Ovary (tissue), 3 donors: ENCODE data around the gene SRD5A1.

Experiments used
- EP300 ChIP-seq: sonication (generic); formaldehyde crosslinking; IDR thresholded peaks from one replicate; pipeline ENCODE4 v1.6.1; 2017; ENCODE audit warnings: antibody characterized with exemption
- POLR2A ChIP-seq: fragments of 450-650 bp; IDR thresholded peaks from one replicate; pipeline ENCODE4 v1.6.1; 2017; ENCODE audit warnings: antibody characterized with exemption, mild to moderate bottlenecking, moderate library complexity
- TF ChIP-seq, protein P1 (sequence below), 3 donors: fragments of 450-650 bp in 2 of 3; fragments of 200-600 bp in 1 of 3; IDR thresholded peaks; one replicate each; pipeline versions ENCODE4 v1.5.1 to v1.8.0; 2016 to 2022; ENCODE audit warnings: antibody characterized with exemption in 3 of 3, mild to moderate bottlenecking in 1 of 3
- donor health status: DM: no; HTN: no; CAD: no.

DNA sequence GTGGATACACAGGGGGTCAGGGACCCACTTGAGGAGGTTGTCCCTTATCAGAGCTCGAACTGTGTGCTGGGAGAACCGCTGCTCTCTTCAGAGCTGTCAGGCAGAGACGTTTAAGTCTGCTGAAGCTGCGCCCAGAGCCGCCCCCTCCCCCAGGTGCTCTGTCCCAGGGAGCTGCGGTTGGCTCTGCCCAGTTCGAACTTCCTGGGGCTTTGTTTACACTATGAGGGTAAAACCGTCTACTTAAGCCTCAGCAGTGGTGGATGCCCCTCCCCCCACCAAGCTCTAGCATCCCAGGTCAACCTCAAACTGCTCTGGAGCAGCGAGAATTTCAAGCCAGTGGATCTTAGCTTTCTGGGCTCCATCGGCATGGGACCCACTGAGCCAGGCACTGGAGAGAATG lies 15.9 kb downstream of the SRD5A1 start:
- TF ChIP-seq, protein P1, sequence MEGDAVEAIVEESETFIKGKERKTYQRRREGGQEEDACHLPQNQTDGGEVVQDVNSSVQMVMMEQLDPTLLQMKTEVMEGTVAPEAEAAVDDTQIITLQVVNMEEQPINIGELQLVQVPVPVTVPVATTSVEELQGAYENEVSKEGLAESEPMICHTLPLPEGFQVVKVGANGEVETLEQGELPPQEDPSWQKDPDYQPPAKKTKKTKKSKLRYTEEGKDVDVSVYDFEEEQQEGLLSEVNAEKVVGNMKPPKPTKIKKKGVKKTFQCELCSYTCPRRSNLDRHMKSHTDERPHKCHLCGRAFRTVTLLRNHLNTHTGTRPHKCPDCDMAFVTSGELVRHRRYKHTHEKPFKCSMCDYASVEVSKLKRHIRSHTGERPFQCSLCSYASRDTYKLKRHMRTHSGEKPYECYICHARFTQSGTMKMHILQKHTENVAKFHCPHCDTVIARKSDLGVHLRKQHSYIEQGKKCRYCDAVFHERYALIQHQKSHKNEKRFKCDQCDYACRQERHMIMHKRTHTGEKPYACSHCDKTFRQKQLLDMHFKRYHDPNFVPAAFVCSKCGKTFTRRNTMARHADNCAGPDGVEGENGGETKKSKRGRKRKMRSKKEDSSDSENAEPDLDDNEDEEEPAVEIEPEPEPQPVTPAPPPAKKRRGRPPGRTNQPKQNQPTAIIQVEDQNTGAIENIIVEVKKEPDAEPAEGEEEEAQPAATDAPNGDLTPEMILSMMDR (IDR thresholded peaks at IDR 0.05) = no peak
- TF ChIP-seq POLR2A (no peak), EP300 (no peak)
